CD4-positive, alpha-beta T cell treated with Interleukin-1 beta for 1 hour (primary cell): ENCODE data around the gene S100A12.
"Not testable (repeated sequence)": the region's sequence is repeated elsewhere in the genome, so short reads cannot be mapped to it uniquely, and the experiment has no call there.

ENCODE experiments used
- DNase-seq, 2 donors: peaks; one replicate each; pipeline ENCODE4 v3.0.0-alpha.2; 2020 to 2022

Gene S100A12

DNA sequence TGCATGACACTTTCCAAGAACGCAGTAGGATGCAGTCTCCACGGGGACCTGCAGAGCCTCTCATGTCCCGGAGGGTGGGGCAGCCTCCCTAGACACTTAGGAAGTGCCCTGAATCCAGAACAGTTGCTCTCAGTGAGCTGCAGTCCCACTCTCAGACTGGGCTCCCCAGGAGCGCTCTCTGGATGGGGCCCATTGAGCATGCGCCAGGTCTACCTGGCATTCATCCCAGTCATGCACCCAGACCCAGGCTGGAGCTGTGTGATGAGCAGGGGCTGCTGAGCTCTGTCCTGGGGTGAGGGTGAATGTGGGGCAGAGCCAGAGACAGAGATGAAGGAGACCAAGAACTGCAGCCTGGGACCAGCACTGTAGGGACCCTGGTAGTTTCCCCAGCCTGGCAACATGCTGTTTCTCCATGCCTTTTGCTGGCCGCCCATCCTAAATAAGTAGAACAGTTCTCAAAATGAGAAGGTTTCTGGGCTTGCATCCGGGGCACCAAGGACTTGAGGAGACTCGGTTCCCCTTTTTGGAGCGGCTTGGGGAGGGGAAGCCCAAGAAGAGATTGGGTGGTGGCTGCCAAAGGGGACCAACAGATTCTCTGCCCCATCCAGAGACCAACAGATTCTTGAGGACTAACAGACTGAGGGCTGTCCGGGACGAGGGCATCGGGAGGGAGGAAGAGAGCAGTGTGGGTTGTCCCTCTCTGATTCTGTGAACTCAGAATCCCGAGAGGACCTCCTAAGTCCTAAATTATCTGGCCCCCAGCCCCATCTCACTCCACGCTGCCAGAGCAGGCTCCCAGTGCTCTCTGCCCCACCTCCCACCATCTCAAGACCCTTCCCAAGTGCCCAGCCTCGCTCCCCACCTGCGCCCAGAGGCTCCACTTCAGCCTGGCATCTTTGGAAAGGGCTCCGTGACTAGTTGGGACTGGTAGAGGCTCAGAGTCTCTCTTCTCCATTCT is 25.8 kb downstream of the S100A12 start:
- DNase-seq: no peak

DNA sequence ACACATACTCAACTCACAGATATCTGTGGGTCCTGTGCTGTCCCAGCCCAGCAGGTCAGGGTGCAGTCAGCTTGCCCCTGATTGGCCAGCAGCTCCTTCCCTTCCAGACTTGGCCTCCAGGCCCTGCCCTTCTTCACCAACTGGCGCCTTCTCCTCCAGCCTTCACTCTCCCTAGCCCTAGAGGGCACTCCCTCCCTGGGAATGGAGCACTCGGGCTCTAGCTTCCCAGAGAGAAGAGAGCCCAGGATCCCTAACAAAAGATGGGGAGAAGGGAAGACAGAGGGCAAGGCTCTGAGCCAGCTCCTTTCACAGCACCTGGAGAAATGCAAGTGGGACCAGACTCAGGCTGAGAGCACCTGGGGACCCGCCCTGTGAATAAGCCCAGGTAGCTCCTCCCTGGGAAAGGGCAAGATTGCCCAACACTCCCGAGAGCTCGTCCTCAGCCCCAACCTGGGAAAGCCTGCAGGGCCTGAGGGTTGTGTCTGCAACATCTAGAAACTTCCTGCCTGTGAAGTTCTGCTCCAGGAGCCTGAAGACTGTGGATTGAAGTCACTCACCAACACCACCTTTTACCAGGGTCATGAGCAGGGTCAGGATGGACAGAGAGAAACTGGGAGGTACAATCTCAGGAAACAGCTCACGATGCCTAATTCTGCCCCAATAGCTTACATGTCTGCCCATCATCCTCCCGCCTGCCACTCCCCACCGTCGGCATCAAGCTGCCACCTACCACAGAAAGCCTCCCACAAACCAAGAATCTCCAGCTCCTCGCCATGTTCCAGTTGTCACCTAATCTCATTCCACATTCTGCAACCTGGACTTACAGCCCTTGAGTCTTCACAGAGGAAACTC is 26.7 kb downstream of the S100A12 start, which contains the start of gene PGLYRP4:
TSS of gene PGLYRP4 (minus strand) at position 331 of the 852 bp plus-strand sequence. CDS start 909 bp downstream, outside the sequence.
- no peak for DNase-seq

DNA sequence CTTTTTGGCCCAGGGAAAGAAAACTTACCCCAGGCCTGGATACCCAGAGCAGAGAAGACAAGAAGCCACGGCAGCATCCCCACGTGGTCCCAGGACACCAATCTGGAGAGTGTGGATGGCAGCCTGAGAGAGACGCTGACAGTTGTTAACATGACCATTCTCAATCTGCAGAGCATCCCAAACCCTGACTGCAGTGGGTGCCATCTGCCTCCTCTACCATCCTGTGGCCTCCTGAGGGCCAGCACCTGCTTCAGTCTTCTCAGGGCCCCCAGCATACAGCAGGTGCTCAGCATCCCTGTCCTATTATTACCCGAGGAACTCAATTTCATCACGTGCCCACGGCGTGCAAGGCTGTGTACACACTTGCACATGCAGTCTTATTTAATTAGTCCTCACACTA is 27.6 kb downstream of the S100A12 start:
- no peak for DNase-seq

DNA sequence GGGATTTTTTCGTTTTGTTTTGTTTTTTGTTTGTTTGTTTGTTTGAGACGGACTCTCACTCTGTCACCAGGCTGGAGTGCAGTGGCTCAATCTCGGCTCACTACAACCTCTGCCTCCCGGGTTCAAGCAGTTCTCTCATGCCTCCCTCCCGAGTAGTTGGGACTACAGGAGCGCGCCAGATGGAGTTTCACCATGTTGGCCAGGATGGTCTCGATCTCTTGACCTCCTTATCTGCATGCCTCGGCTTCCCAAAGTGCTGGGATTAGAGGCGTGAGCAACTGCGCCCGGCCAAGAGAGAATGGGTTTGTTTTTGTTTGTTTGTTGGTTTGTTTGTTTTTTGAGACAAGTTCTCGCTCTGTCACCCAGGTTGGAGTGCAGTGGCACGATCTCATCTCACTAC is 28.4 kb downstream of the S100A12 start:
- DNase-seq: not testable (repeated sequence)

DNA sequence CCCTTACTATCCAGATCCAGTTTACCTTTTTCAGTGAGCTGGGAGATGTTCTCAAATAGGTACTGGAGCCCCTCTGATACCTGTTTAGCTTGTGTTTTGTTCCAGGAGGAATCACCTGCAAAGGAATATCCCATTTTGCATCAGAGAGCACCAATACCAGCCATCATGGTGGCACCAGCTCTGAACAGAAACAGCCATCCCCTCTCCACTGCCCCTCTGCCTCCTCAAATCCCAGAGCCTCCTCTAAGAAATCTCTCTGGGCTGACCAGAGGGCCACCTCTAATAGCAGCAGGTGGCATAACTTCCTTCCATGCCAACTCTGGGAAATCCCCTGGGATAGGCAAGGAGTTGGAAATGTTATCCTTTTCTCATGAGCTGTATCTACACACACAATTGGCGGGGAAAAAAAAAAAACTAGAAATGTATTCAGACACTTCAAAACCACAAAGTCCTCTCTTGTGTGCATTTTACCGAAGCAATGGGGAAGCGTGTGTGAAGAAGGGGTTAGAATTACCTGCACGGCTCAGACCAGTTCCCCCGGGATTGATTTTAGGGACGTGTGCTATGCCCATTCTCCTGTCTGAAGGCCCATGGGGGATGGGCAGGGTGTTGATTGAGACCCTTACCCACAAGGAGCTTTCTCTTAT is 29.2 kb downstream of the S100A12 start:
- no peak for DNase-seq

DNA sequence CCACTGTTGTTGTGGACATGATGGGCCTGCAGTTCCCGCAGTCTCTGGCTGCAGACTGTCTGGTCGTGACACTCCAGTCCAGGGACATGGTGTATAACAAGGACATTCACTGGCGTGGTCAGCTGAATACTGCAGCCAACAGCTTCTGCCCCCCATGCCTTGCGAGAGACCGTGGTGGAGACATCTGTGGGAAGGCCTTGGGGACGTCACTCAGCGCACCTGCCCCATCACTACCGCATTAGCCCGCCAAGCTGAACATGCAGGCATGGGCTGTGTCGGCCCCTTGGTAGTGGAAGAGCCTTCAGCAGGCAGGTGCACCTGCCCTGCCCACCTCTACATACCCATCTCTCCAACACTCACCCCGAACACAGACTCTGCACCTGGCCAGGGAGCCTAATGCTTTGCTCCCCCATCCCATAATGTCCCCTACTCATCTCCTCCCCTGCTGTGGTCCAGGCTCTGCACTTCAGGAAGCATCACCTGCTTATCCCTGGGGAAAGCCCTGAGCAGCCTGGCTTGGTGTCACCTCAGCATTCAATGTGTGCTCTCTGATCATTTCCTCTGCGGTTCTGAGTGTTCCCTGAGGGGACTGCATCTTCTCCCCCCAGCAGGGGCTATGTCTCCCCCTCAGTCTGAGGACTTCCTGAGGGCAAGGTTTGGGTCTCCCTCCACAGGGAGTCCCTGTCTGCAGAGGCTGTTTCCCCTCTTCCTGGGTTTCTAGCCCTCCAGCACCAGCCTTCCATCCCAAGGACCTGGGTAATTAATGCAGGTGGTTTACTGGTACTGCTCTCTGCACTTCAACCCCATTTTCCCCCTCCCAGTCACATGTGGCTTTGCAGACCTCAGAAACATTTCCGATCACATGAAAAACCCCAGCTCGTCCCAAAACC is 30.0 kb downstream of the S100A12 start:
- no peak for DNase-seq

DNA sequence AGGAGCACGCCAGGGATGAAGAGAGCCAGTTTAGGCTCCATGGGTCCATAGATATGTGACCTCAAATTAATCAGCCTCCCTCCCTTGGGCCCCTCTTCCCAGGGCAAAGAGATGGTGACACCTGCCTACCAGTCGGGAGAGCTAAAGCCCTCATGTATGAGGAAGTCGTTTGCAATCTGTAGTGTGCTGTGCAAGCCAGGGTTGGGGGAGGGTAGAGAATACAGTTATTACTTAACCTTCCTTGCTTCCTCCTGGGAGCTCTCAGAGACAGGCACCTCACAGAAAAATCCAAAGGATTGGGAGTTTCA is 30.7 kb downstream of the S100A12 start:
- no peak for DNase-seq

DNA sequence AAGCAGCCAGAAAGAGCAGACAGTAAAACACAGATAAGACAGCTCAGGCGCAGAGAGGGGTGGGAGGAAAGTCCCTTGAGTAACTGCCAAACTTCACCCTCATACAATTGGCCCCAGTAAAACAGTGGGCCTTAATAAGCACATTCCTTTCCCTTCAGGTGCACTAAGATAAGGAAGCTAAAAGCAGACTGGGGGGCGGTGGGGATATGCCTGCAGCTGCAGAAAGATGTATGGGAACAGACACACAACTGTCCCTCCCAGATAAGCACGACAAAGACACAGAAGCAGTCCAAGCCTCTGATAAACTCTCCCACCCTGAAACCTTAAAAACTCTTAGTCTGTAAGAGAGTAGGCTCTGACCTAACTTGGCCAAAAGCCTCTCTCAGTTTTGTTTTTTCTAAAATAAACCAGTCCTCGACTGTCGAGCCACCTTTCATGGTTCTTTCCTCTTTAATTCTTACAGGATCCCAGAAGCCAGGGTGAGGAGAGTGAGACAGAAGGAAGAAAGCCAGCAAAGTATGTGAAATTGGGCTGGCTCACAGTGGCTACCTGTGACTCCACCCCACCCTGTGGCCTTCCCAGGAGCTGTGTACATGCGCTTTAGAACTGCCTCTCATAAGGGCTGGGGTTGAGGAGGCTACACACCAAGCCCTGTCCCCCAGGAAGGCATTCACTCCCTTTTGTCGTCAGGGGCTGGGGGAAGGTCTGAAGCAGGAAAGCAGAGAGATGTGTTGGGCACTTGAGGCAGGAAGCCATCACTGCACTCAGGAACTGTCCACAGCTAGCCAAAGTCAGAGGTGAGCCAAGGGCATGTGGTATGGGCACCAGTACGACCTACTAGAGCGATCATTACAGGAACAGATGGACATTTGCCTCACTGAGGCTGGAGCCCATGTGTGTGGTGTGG is 31.4 kb downstream of the S100A12 start:
- DNase-seq: no peak

DNA sequence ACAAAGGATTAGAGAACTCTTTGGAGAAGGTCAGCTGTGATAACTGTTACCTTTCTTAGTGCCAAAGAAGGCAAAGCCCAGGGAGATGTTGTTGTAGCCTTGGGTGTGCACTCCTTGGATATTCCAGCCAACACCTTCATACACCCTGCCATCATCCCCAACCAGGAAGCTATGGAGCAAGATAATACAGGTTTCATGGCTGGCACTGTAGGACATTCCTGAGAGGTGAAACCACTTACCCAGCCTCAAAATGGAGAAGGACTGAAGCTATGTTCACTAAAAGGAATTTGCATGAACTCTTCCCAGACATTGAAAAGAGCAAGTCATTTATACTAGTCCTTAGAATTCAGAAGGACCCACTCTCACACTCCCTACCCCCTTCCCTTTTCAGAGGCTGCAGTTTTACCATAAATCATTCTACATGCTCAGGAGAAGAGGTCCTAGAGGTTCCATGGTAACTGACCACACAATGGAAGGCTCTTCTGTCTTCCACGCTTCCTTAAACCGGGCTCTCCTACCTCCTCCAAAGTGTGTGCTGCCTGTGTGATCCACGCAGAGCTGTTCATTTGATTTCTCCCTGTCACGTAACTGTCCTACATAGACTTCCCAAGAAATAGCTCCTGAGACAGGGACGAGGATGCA is 32.3 kb downstream of the S100A12 start:
- DNase-seq: no peak

DNA sequence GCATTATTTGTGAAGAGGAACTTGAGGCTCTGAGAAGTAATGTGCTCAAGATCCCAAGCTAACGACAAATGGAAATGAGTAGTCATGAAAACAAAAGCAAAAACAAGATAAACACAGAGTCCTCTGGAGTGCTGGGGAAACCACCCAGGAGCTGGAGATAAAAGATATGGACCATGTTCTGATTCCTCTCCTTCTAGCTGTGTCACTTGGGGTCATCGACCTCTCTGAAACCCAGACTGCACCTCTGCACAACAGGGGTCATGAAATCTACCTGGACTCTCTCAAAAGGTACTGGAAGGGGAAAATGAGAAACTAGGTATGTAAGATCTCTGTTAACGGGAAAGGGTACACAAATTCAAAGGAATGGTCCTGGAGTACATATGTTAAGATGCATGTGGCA is 33.2 kb downstream of the S100A12 start:
- DNase-seq: no peak

DNA sequence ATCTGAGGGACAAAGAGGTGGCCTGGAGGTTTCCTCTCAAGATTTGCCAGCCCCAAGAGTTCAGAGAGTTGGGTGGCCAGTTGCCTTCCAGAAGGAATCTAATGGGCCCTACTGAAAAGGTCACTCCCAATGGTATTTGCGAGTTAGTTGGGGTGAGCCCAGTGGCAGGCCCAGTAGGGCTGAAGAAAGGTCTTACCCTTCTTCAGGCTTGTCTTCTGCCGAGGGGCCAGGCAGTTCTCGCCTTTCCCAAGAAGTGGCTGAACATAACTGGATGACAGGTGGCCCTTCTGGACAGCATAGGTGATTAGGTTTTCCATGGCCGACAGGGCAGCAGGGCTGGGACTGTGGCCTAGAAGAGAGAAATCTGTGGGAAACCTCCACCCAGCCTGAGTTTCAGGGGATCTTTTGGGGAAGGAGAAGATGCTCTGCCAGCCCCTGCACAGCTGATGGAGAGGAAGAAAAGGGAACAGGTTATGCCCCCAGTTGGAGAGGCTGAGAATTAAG is 33.9 kb downstream of the S100A12 start:
- no peak for DNase-seq

DNA sequence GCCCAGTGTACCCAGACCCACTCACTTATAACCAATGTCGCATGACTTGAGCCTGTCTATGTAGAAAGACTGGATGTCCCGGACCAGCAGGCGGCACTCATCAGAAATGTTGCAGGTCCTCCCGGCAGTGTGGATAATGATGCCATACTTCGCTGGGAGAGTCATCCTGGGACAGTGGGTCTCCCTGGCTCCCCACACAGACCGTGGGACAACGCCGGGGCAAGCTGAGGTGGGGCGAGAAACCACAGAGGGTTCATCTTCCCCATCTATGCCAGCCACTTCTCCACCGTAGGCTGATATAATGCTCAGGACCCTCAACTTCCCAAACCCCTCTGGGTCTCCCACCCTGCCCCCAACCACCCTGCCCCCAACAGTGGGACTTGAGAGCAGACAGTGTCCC is 35.1 kb downstream of the S100A12 start:
- no peak for DNase-seq

DNA sequence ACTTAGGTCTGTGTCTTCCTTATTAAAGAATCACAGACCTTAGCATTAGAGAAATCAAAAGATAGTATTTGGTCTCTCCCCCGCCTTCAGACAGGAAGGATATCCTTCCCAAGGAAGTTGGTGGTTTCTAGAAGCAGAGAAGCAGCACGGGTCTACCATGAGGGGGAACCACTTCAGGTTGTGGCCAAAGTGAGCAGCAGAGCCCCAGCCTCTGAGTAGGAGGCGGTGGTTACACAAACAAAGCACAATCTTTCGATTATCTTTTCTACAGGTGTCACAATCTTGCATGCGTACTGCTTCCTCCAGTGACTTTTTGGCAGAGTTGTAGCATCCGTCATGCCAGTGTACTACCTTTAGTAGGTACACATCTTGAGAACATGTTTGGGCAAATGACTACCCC is 35.6 kb downstream of the S100A12 start:
- no peak for DNase-seq

DNA sequence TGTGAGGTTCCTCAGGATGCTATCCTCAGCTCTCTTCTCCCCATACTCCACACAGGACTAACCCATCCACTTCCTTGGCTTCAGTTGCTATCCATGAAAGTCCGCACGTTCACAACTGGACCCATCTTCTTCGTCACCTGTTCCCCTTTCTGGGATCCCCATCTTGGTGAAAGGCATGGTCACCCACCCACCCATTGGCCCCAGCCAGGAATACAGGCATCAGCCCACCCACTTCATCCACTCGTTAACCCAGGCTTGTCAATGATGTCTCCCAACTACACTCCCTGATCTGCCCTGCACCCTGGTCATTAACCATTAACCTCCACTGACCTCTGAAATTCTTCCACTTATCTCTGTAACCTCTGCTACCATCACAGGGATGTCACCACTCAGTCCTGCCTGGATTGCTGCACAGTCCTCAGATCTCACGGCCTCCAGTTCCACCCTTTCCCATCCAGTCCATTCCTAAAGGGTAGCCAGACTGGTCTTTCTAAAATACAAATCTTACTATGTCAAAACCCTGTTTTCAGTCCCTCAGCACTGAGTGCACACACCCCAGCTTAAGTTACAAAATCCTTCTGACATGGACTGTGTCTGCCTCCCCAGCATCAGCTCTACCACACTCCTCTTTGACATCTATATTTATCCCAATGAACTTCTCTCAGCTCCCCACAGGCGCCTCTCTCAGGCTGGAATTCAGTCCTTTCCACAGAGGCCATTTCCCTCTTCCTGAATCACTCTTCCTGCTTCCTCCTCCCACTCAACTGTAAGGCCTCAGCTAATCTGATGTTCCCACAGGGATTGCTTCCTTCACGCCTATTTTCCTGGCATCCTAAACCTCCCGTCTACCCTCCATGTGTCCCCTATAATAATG is 37.2 kb downstream of the S100A12 start:
- DNase-seq: no peak

DNA sequence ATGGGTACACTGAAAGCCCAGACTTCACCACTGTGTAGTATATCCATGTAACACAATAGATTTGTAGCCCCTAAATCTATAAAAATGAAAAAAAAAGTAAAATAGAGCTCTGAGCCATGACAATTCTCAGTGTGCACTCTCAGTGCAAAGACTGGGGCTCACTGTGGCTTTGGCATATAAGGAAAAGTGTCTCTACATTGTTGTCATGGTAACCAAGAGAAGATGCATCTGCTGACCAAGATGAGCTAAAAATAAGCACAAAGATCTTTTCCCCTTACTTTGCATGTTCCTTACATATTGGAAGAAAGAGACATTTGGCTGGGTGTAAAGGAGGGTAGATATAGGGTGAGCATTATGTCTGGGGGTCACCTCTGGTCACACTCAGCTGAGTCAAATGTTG is 38.8 kb downstream of the S100A12 start:
- DNase-seq: no peak

DNA sequence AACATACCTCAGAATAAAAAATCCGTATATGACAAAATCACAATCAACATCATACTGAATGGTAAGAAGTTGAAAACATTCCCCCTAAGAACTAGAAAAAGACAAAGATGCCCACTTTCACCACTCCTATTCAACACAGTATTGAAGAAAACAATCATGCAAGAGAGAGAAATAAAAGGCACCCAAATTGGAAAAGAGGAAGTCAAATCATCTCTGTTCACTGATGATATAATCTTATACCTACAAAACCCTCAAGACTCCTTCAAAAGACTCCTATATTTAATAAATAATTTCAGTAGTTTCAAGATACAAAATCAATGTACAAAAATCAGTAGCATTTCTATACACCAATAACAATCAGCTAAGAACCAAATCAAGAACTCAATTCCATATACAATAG is 41.5 kb downstream of the S100A12 start:
- no peak for DNase-seq

DNA sequence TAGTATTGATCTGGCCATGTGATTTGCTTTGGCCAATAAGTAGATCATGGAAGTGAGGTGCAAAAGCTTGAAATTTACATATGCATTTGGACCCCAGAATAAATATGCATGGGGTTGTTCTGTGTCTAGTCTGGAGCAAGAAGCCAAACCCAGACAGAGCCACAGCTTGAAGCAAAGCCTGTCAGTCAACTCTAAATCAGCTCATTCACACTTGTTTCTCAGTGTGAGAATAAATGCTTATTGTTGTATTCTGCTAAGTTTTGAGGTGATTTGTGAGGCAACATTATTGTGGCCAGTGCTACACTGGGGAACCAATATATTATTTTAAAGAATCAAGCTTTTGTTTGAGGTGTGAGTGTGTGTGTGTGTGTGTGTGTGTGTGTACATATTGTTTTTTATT is 50.5 kb downstream of the S100A12 start:
- DNase-seq: no peak
